Smooth muscle cell of the brain vasculature (primary cell): ENCODE data around the gene MRPL2.

Source experiments
- DNase-seq: peaks from one replicate; pipeline ENCODE4 v3.0.0-alpha.2; 2012; ENCODE audit warnings: low read depth, low spot score

Gene MRPL2

DNA sequence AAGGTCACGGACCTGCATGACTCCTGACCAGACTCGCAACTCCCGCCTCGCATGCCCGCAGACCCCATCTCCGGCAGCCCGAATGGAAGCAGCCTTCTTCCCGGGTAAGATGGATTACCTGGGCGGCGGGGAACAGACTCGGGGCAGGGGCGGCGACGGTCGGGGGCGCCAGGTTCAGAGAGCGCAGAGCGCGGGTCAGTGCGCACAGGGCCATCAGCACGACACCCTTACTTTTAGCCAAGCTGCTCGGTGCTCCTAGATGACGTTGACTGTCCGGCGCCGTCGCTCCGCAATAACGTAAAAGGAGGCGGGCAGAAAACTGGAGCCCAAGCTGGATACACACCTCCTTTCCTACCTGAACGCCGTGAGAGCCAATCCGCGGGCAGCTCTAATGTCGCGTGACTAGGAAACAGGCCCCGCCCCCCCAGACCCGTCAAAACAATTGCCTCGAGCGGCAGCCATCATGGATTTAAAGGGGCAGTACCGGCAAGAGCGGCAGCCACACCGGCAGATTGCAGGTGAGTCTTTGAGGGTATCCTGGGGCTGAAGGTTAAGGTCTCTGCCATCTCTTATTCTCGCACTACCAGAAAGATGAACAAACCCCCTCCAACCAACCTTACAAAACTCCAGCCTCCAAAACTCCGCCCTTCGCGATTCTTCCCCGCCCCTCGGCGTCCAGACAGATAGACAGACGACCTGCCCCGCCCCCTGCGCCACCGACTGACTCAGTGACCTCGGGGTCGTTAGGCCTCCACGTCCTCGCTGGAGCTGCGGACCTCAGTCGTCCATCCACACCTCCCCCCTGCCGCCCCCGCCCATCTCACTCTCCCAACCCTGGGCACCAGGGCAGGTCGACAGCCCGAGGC, at the start of gene MRPL2, which contains the start of gene KLC4:
Gene MRPL2, minus strand, starts transcription at position 267 of the 866 bp plus-strand sequence. Its CDS starts 53 bp downstream, at position 214.
Gene KLC4, plus strand, starts transcription at position 464 of the 866 bp plus-strand sequence. CDS start 1,705 bp downstream, outside the sequence.
- peak; percentile 97 for DNase-seq

DNA sequence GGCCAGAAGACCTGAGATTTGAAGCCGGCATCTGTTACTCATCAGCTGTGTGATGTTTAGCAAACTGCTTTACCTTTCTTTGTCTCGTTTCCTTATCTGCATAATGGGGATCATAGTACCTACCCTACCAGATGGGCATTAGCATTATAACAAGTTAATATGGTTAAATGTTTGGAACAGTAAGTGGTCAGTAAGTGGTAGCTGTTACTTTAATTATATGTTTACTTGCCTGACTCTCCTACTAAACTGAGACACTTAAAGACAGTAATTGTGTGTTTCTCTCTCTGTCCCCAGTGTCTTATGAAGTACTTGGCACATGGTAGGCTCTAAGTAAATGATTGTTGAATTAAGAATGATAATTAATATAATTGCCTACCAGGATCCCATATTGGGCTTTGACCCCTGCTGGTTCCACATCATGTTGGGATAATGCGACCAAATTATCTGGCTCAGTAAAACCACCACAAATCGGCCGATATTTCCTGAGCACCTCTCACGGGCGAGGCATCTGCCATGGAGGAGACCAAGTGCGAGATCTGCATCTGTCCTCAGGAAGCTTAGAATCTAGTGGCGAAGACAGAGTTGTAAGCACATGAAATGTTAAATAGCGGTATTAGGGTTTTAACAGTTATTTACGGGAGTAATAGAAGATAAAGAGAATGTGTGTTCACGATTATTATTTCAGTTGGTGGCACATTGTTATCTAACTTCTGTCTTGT, 48.3 kb upstream of the MRPL2 start:
- DNase-seq = no peak

DNA sequence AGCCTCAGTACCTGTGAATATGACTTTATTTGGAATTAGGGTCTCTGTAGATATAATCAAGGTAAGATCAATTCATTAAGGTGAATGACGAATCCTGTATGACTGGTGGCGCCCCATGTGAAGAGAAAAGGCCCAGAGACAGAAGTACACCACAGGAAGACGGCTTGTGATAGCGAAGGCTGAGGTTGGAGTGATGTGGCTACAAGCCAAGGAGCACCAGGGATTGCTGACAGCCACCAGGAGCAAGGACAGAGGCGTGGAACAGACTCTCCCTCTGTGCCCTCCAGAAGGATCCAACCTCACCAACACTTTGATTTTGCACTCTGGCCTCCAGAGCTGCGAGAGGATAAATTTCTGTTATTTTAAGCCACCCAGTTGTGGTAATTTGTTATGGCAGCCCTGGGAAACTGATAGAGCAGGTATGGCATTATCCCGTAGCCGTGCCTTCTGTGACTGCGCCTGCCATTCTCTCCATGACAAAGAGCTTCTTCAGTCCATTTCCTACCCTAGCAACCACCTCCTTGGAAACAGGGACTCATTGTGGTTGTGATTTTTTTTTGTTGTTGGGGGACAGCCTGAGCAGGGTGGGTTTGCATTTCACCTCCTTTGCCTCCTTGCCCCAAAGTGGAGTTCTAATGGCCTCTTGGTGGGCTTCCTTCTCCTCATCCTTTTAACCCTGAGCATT, 46.4 kb upstream of the MRPL2 start:
- no peak for DNase-seq

DNA sequence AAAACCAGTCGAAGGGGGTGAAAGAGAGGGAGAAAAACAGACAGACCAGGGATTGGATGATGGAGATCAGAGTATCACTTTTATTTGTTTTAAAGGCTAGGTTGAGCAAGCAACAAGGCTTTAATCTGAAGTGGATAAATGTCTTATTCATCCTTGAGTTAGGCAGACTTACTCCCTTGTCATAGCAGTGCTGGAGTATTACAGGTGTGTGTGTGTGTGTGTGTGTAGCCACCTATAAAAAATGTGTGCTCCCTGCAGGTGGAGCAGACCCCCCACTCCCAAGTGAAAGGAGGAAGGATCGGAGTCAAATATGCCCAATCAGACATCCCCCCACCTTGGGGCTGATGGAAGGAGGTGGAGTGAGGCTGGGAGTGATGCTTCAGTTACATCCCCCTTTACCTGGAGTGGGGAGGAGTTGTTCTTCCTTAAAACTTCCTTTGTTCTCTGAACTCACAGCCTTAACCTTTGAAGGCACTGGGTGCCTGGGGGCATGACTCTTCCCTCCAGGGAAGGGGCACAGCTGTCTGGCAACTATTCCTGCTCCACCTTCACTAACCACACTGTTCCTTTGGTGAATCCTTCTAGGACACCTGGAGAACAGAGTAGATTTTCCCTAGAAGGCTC, 44.1 kb upstream of the MRPL2 start:
- no peak for DNase-seq

DNA sequence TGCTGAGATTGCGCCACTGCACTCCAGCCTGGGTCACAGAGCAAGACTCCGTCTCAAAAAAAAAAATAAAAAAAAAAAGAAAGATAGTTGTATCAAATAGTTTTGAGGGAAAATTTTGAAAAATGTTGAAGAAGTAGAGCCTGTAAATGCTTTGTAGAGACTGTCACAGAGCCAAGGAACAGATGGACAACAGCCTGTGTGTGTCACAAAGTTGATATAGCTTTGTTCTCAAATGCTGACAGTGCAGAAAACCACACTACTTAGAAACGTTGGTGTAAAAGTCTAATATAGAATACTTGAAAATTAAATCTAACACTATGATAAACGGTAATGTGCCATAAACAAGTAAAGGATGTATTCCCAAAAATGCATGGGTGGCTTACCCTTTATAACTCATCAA, 42.3 kb upstream of the MRPL2 start:
- no peak for DNase-seq

DNA sequence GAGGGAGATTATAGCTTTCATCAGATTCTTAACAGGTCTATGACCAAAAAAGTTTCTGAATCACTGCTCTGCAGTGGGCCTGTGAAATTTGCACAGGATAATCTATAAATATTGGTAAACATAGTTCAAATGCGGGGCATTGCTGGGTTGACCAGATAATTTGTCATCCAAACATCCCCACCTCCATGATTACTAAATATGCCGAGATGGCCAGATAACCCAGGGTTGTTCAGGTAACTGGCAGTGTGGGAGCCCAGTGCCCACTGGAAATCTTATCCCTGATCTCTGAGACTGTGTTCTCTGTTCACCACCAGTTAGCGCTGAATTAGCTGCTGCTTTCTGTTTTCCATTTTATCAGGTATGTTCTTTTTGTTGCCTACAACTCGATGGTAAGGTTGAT, 38.3 kb upstream of the MRPL2 start:
- no peak for DNase-seq

DNA sequence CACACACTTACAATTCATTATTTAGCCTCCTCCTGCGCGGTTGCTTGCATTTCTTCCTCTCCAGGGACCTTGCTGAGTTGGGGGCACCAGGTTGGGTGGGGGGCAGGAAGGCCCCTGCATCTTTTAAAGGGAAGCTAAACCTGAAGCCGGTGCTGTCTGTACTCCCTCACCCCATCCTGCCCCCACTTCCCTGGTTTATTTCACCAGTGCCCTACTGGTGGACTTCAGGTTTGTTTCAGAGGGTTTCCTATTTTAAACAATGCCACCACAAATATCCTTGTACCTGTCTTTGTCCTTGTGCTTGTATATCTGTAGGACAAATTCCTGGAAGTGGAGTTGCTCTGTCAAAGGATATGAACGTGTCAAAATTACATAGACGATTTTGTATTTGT, 37.9 kb upstream of the MRPL2 start:
- DNase-seq = no peak

DNA sequence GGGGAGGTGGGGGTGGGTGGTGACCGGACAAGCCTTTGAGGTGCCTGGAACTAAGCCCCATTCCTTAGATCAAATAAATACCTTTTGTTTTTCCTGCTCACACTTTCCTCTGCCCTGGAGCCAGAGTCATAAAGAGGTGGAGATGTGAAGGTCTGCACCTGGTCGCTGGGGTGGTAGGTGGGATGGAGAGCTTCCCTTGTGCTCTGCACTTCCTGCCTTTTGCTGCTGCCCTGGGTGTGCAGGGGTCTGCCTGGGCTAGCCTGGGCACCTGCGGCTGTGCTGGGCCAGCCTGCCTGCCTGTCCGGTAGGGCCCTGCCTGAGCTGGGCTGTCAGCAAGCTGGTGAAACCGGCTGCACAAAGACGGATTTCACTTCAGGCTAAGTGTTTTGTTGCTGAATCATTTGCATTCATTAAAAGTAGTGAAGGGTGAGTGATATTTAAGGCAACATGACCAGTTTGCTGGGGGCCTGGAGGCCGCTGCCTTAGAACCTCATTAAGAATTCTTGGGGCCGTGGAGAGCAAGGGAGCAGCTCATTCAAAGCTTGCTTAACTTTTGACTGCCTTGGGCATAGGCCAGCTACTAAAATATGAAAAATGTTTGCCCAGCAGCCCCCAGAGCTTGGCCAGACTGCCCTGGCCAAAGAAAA, 37.3 kb upstream of the MRPL2 start:
- DNase-seq = no peak

DNA sequence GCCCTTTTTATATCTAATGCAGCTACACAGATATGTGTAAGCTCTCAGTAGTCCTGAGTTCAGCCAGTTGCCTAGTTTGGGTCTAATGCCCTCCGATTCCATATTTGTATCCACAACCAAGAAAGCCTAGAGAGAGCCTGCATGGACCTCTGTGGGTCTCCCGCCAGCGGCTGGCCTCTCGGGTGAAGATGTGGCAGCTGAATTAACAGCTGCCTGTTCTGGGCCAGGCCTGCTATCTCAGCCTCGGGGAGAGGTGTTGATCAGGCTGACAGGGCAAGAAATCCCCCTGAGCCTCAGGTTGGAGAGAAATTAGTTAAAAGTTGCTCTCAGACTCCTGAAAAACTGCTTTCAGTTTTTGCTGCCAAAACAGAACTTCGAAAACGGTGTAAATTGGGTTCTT, 36.7 kb upstream of the MRPL2 start:
- no peak for DNase-seq

DNA sequence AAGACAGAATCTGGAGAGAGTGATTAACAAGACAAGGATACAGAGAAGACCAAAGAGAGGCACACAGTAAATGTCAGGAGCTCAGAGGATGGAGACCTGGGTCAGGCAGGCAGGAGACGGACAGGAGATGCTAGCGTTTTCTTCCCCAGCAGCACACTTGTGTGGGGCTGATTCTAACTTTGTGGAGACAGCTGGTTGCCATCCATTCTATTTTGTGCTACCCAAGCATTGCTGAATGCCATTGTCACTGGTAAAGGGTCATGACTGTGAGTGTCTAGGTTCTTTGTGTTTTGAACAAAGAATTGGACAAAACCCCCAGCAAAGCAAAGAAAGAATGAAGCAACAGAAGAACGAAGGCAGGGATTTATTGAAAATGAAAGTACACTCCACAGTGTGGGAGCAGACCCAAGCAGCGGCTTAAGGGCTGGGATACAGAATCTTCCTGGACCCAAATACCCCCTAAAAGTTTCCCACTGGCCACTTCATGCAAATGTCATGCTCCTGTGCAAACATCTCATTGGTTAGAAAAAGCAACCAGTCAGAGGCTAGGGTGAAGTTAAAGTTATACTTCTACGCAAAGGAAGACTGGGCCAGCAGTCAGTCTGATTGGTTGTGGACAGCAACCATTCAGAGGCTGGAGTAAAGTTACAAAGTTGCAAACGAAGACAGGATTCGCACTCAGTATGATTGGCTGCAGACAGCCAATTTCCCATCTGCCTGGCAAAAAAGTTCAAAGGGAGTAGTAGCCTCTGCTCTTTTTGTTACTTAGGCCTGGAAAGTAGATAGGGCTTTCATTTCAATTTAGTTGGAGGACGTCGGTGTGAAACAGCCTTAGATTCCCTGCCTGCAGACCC, 34.4 kb upstream of the MRPL2 start:
- DNase-seq = no peak

DNA sequence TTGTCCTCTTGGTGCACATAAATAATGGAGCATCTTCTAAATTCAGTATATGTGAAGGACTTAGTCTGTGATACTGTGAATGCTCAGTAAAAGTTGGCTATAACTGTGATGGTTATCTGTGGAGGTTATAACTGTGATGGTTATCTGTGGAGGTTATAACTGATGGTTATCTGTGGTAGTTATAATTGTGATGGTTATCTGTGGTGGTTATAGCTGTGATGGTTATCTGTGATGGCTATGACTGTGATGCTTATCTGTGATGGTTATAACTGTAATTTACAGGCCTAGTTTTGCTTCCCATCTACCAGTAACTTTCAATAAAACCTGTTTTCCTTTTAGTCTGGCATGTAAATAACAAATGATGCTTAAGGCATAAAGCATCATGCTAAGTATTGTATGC, 33.4 kb upstream of the MRPL2 start:
- no peak for DNase-seq

DNA sequence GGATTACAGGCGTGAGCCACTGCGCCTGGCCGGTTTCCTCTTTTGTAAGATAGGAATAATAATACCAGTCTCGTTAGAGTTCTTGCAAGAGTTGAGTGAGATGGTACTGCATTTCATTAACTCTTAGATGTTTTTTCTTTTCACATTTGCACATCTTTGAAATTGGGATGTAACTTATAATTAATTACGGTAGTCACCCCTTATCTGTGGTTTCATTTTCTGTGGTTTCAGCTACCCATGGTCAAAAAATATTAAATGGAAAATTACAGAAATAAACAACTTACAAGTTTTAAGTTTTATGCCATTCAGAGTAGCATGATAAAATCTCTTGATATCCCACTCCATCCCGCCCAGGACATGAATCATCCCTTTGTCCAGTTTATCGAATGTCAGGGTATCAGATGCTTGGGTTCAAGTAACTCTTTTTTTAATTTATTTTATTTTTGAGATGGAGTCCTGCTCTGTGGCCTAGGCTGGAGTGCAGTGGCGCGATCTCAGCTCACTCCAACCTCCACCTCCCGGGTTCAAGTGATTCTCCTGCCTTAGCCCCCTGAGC, 32.3 kb upstream of the MRPL2 start:
- DNase-seq = no peak

DNA sequence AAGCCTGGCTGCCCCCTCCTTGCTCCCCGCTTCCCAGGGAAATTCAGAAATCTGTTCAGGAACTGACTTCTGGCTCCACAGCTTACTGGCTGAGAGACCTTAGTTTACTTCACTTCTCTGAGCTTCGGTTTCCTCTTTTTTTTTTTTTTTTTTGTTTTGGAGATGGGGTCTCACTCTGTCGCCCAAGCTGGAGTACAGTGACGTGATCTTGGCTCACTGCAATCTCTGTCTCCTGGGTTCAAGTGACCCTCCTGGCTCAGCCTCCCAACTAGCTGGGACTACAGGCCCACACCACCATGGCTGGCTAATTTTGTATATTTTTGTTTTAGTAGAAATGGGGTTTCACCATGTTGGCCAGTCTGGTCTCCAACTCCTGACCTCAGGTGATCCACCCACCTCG, 31.8 kb upstream of the MRPL2 start:
- DNase-seq = no peak

DNA sequence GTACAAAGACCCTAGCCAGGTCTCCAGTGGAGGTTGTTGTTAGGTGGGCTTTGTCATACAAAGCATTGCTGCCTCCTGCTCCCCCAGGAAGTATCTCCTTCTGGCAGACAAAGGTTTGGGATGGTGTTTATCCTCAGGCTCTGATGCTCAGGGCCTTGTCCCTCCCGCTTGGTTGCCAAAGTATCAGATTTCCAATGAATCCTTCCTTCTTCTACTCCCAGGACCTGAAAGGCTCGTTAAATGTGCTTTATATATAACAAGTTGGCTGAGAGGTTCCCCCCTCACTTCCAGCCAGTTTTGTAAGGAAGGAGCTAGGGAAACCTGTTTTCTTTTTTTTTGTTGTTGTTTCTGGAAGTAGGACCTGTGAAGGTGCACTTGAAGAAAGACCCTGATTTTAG, 31.3 kb upstream of the MRPL2 start:
- DNase-seq = no peak

DNA sequence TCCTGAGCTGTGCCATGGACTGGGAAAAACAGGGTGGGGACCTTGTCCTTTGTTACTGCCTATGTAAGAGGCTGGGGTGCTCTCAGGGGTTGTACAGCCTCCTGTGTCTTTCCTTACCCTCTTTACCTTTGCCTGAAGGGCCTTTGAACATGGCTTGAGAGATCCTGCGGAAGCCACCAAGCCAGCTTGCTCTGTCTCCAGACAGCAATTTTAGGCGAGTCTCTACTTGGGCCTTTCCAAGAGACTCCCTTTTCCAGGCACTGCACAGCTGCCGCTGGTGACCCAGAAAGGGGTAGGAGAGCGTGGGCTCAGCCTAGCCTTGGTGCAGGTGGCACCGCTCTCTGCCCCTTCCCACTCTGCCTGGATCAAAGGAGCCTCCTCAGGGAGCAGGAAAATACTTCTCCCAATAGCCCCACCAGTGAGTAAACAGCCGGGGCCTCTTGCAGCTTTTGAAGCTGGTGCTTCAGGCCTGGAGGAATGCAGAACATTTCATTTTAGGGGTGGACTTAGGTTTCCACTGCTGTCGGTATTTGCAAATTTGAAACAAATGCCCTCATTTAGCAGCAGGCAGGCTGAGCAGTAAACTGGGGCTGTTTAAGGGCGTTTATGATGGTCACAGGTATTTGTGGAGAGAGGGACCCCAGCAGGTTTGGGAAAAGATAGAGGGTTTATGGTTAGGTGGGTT, 30.8 kb upstream of the MRPL2 start:
- no peak for DNase-seq

DNA sequence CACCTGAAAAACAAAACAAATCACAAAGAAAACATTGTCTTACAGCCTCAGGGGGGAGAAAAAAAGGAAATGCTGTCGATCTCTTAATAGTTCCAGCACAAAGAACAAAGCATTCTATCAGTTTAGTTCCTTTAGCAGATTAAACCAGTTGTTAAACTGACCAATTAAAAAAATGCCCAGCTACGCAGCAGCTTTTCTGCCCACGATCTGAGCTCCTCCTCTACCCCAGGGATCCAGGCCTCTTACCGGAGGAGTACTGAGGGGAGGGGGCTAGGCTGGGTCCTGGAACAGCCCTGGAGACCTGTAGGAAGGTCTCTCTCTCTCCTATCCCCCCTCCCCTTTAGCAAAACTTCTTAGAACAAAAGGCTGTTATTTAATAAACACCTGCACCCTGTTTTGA, 30.2 kb upstream of the MRPL2 start:
- DNase-seq = no peak

DNA sequence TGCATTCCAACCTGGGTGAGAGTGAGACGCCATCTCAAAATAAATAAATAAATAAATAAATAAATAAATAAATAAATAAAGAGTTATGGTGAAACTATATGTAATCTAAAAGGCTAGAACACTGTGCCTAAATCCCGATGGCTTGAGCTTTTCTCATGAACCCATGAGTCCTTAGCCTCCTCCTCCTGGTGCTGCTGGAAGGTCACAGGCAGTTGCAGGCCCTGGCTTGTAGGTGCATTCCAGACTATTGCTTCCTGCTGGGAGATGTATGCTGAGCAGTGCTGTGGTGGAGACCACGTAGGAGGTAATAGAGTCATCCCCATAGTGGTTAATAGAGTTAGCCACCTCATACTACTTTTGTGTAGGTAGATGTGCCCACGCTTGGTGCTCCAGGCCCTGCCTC, 29.4 kb upstream of the MRPL2 start:
- DNase-seq = no peak

DNA sequence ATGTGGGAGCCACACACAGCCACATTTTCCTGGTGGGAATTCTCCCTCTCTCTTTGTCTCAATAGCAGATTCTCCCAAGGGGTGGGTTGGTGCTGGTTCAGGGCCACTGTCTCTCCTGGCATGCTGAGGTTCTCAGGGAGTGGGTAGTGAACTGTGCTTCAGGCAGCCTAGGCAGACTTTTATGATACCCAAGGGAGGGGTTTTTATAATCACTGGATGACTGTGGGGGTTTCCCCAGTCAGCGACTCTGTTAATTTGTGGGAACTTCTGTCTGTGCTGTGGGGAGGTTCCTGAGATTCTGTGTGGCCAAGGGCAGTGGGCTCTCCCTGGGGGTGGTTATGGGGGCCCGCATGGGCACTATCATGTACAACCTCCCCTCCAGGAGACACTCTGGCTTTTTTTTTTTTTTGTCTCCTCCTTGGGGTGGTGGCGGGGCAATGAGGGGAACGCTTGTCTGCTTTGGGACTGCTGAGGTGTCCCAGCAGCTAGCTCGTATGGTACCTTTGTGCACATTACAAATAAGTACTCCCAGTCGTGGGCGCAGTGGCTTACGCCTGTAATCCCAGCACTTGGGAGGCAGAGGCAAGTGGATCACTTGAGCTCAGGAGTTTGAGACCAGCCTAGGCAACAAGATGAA, 26.9 kb upstream of the MRPL2 start:
- no peak for DNase-seq
